HCT116 (cell line): ENCODE data around the gene TDRD15. TPM values are rescaled to one million over a fixed set of nuclear protein-coding genes. Genes with fewer than 3 reads are reported as not detected.

Source experiments
- ATAC-seq: fragments of 200-7000 bp; cut with Tn5 transposase; 2 replicates; pipeline ENCODE4 v1.9.1; 2020; ENCODE audit warnings: mild to moderate bottlenecking, moderate library complexity
- BruUV-seq: library from RNA; stranded (reverse); fragments of 400-500 nt; replicated peaks from 2 replicates; lab custom pipeline; 2021; lab: Mats Ljungman, UMichigan
- CTCF ChIA-PET: fragments of 300-600 bp; sonication (Branson Sonifier 250); formaldehyde crosslinking; loops from one replicate; lab custom pipeline; 2021; ENCODE audit warnings: antibody characterized with exemption; lab: Charles Lee
- POLR2A ChIA-PET: fragments of 300-600, 350-600 bp; sonication (Branson Sonifier 250); formaldehyde crosslinking; loops from one replicate; lab custom pipeline; 2021; ENCODE audit warnings: antibody characterized with exemption; lab: Charles Lee
- RAD21 ChIA-PET, 2 experiments: fragments of 300-600 bp; sonication (Branson Sonifier 250); formaldehyde crosslinking; loops; one replicate each; lab custom pipeline; 2023; ENCODE audit warnings: low total read pairs in 2 of 2; ENCODE audit not compliant: uncharacterized antibody in 2 of 2, unreplicated experiment in 2 of 2, low non-redundant PET in 1 of 2; lab: Charles Lee
- DNase-seq: peaks from one replicate; pipeline ENCODE4 v3.0.0-alpha.2; 2010; ENCODE audit warnings: low read depth, low spot score
- H2AFZ ChIP-seq: fragments of 200-600 bp; shearing (Covaris generic), sonication (generic); 2 replicates; pipeline ENCODE4 v1.6.1; 2017; ENCODE audit warnings: low read depth, mixed run types, mixed read lengths, antibody characterized with exemption, low read length; ENCODE audit not compliant: poor library complexity, severe bottlenecking
- H3K27ac ChIP-seq: 2 replicates; pipeline ENCODE4 v1.5.1; 2012; ENCODE audit warnings: low read depth, low read length
- H3K27me3 ChIP-seq: fragments of 200-600 bp; sonication (generic); 2 replicates; pipeline ENCODE4 v1.6.1; 2016; ENCODE audit warnings: mixed run types, low read length, mixed read lengths; ENCODE audit not compliant: insufficient read depth
- H3K36me3 ChIP-seq, 2 experiments: fragments of 200-500 bp in 1 of 2; fragments of 200-600 bp in 1 of 2; sonication (Bioruptor generic) in 1 of 2; sonication (generic) in 1 of 2; 2 replicates each; pipeline versions ENCODE4 v1.5.1 to v1.6.1; 2014 to 2016; ENCODE audit warnings: low read length in 2 of 2, inconsistent platforms in 1 of 2, mixed read lengths in 1 of 2, mixed run types in 1 of 2; ENCODE audit not compliant: insufficient read depth in 2 of 2, control insufficient read depth in 1 of 2
- H3K4me1 ChIP-seq, 2 experiments: fragments of 200-600 bp in 1 of 2; sonication (generic) in 1 of 2; 2 replicates each; pipeline versions ENCODE4 v1.5.1 to v1.6.1; 2012 to 2017; ENCODE audit warnings: low read length in 2 of 2, inconsistent platforms in 1 of 2, mild to moderate bottlenecking in 1 of 2, mixed read lengths in 1 of 2, mixed run types in 1 of 2, moderate library complexity in 1 of 2; ENCODE audit not compliant: insufficient read depth in 2 of 2, control insufficient read depth in 1 of 2
- H3K4me2 ChIP-seq: fragments of 200-600 bp; sonication (generic); 2 replicates; pipeline ENCODE4 v1.6.1; 2017; ENCODE audit warnings: mixed run types, low read length, mixed read lengths
- H3K4me3 ChIP-seq, 2 experiments: fragments of 200-600 bp in 1 of 2; sonication (generic) in 1 of 2; replicated peaks in 1 of 2; 2 replicates each; pipeline ENCODE4 v1.5.1; 2011 to 2016; ENCODE audit warnings: low read length in 2 of 2, control low read depth in 1 of 2, low read depth in 1 of 2, mild to moderate bottlenecking in 1 of 2, mixed read lengths in 1 of 2, mixed run types in 1 of 2
- H3K79me2 ChIP-seq: fragments of 200-600 bp; sonication (generic); 2 replicates; pipeline ENCODE4 v1.6.1; 2017; ENCODE audit warnings: mild to moderate bottlenecking, mixed run types, low read length, moderate library complexity, mixed read lengths; ENCODE audit not compliant: insufficient read depth
- H3K9ac ChIP-seq: fragments of 200-600 bp; sonication (generic); 2 replicates; pipeline ENCODE4 v1.6.1; 2016; ENCODE audit warnings: low read length, mixed read lengths
- H3K9me2 ChIP-seq: fragments of 200-600 bp; sonication (generic), shearing (Covaris generic); 2 replicates; pipeline ENCODE4 v1.6.1; 2017; ENCODE audit warnings: mixed run types, mild to moderate bottlenecking, moderate library complexity; ENCODE audit not compliant: insufficient read depth
- H3K9me3 ChIP-seq, 2 experiments: fragments of 200-500 bp in 1 of 2; fragments of 200-600 bp in 1 of 2; sonication (Bioruptor generic) in 1 of 2; sonication (generic) in 1 of 2; 2 replicates each; pipeline ENCODE4 v1.6.1; 2014 to 2017; ENCODE audit warnings: low read length in 2 of 2, mixed read lengths in 2 of 2, inconsistent platforms in 1 of 2, low read depth in 1 of 2, mild to moderate bottlenecking in 1 of 2, mixed run types in 1 of 2, moderate library complexity in 1 of 2; ENCODE audit not compliant: control insufficient read depth in 1 of 2, insufficient read depth in 1 of 2
- H4K20me1 ChIP-seq: fragments of 200-600 bp; sonication (generic), shearing (Covaris generic); 2 replicates; pipeline ENCODE4 v1.6.1; 2017; ENCODE audit warnings: mixed run types, mild to moderate bottlenecking, moderate library complexity; ENCODE audit not compliant: insufficient read depth
- CBX3 ChIP-seq: IDR thresholded peaks from 2 replicates; pipeline ENCODE4 v1.6.1; 2012; ENCODE audit warnings: low read depth
- CEBPB ChIP-seq: IDR thresholded peaks from 2 replicates; pipeline ENCODE4 v1.6.1; 2012; ENCODE audit warnings: low read depth
- EZH2 ChIP-seq: fragments of 200-600 bp; sonication (generic); IDR thresholded peaks from 2 replicates; pipeline ENCODE4 v1.6.1; 2017; ENCODE audit warnings: antibody characterized with exemption, mixed run types
- EZH2phosphoT487 ChIP-seq: fragments of 200-600 bp; IDR thresholded peaks from 2 replicates; pipeline ENCODE4 v1.6.1; 2018; ENCODE audit warnings: antibody characterized with exemption, borderline replicate concordance
- FOSL1 ChIP-seq: IDR thresholded peaks from 2 replicates; pipeline ENCODE4 v1.6.1; 2012; ENCODE audit warnings: low read depth
- POLR2A ChIP-seq: IDR thresholded peaks from 2 replicates; pipeline ENCODE4 v1.7.0; 2011; ENCODE audit warnings: borderline replicate concordance; ENCODE audit not compliant: insufficient read depth, insufficient read length; ENCODE audit errors: extremely low read depth
- POLR2AphosphoS5 ChIP-seq: IDR thresholded peaks from 2 replicates; pipeline ENCODE4 v1.6.1; 2011; ENCODE audit warnings: mild to moderate bottlenecking, low read depth, low read length, moderate library complexity
- RAD21 ChIP-seq: IDR thresholded peaks from 2 replicates; pipeline ENCODE4 v1.6.1; 2012; ENCODE audit warnings: low read depth, mild to moderate bottlenecking
- TCF7L2 ChIP-seq: IDR thresholded peaks from 2 replicates; pipeline ENCODE4 v1.7.0; 2011; ENCODE audit warnings: borderline replicate concordance, inconsistent platforms; ENCODE audit not compliant: insufficient read depth, insufficient read length; ENCODE audit errors: extremely low read depth
- ZFX ChIP-seq: fragments of 450-650 bp; IDR thresholded peaks from 2 replicates; pipeline ENCODE4 v1.6.1; 2017
- ZNF274 ChIP-seq: fragments of 200-500 bp; sonication (Bioruptor generic); IDR thresholded peaks from 2 replicates; pipeline ENCODE4 v1.6.1; 2014; ENCODE audit warnings: mild to moderate bottlenecking, low read depth, low read length, inconsistent platforms
- intact Hi-C: fragments of 100-400 bp; cut with micrococcal nuclease; formaldehyde crosslinking; loops from 2 replicates; pipeline ENCODE4 v1.10.0; 2022
- total RNA-seq: library from RNA; stranded (reverse); gene quantifications from one replicate; pipeline ENCODE4 v1.2.1, GENCODE V29; 2021; ENCODE audit not compliant: unreplicated experiment
- TF ChIP-seq, protein P1 (sequence below): IDR thresholded peaks from 2 replicates; pipeline ENCODE4 v1.6.1; 2011; ENCODE audit warnings: mild to moderate bottlenecking, low read length, moderate library complexity; ENCODE audit not compliant: insufficient replicate concordance; ENCODE audit errors: extremely low read depth
- TF ChIP-seq, protein P2 (sequence below), 3 experiments: fragments of 200-600 bp in 1 of 3; sonication (generic) in 1 of 3; IDR thresholded peaks in 2 of 3; conservative IDR thresholded peaks in 1 of 3; 2 replicates each; pipeline ENCODE4 v1.5.1; 2012 to 2017; ENCODE audit warnings: low read depth in 2 of 3, low read length in 2 of 3, antibody characterized with exemption in 1 of 3, borderline replicate concordance in 1 of 3, control low read depth in 1 of 3, mild to moderate bottlenecking in 1 of 3, mixed read lengths in 1 of 3, mixed run types in 1 of 3, moderate library complexity in 1 of 3; ENCODE audit not compliant: insufficient read depth in 1 of 3
- TF ChIP-seq, protein P3 (sequence below): IDR thresholded peaks from 2 replicates; pipeline ENCODE4 v1.6.1; 2012

Gene TDRD15
- total RNA-seq, 1 experiment from 2014 or later: not detected

DNA sequence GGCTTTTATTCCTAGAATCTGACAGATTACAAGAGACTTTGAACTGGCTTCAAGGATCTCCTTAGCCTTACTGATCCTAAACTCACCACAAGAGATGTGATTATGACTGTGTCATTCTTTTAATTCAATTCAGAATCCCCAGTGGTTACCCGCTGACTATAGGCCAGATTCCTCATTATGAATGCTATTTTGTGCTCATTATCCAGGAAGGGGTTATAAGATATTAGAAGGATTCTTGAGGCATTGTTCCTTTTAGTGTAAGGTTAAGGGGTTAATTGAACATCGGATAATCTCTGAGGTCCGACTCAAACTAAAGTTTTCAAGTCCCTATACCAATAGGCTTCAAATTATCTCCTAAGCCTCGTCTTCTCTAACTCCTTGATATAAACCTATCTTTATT is 39.4 kb upstream of the TDRD15 start:
- Histone ChIP-seq H3K9me2 (no peaks in the 10 kb centered on the region), H3K36me3 (no peaks in the 10 kb centered on the region), H4K20me1 (no peaks in the 10 kb centered on the region; the same call in 1 of the 2 replicates), H3K9ac (no peak overlapping the region), H2AFZ (no peak overlapping the region), H3K4me1 (no peaks in the 10 kb centered on the region), H3K4me2 (no peak overlapping the region), H3K79me2 (no peaks in the 10 kb centered on the region)
- ATAC-seq (no peak), DNase-seq (no peak)
- ChIA-PET RAD21 (no interaction called here), POLR2A (no interaction called here)
- intact Hi-C loops: no loop called here
- TF ChIP-seq CBX3: no peak
- TF ChIP-seq, all 23 proteins: peak for 0
- H3K9me3 ChIP-seq: no peaks in the 10 kb centered on the region
- no peak overlapping the region for H3K27ac ChIP-seq
- H3K4me3 ChIP-seq: no peak overlapping the region
- no TSS peak for BruUV-seq
- CTCF ChIA-PET: no interaction called here
- peaks cover 4% of the 10 kb centered on the region; the same call in 1 of the 2 replicates for H3K27me3 ChIP-seq

DNA sequence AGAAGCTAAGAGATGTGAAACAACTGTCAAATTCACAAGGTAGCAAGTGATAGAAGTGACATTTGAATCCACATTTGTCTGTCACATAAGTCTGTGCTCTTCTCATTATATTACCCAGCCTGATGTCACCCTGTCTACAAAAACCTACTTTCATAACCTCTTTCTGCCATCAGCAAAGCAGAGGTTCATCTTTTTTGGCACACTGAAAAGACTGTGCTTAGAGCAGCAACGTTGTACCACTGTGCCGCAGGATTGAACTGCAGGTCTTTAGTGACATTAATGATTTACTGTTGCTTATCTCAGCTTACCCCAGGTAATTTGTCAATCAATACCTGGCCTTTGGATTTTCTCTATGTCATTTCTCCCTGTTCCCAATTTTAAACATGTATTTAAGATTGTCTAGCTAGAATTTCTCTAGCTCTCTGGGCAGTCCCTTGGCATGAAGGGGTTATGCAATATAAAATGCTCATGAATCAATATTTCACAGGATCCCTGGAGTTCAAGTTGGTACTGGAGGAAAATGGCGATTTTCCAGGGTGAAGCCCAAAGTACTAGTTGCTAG is 31.4 kb upstream of the TDRD15 start:
- Histone ChIP-seq H3K27me3 (peaks cover 9% of the 10 kb centered on the region; the same call in 1 of the 2 replicates), H3K27ac (no peak overlapping the region), H3K4me2 (no peak overlapping the region), H3K9ac (no peak overlapping the region), H3K79me2 (no peaks in the 10 kb centered on the region), H3K4me3 (no peak overlapping the region), H4K20me1 (no peaks in the 10 kb centered on the region), H3K36me3 (no peaks in the 10 kb centered on the region), H3K4me1 (no peaks in the 10 kb centered on the region), H3K9me3 (no peaks in the 10 kb centered on the region), H3K9me2 (no peaks in the 10 kb centered on the region), H2AFZ (no peak overlapping the region)
- intact Hi-C loops: no loop called here
- ChIA-PET CTCF (no interaction called here), POLR2A (no interaction called here), RAD21 (no interaction called here)
- ATAC-seq: no peak
- DNase-seq: no peak
- no TSS peak for BruUV-seq
- TF ChIP-seq, protein P1, sequence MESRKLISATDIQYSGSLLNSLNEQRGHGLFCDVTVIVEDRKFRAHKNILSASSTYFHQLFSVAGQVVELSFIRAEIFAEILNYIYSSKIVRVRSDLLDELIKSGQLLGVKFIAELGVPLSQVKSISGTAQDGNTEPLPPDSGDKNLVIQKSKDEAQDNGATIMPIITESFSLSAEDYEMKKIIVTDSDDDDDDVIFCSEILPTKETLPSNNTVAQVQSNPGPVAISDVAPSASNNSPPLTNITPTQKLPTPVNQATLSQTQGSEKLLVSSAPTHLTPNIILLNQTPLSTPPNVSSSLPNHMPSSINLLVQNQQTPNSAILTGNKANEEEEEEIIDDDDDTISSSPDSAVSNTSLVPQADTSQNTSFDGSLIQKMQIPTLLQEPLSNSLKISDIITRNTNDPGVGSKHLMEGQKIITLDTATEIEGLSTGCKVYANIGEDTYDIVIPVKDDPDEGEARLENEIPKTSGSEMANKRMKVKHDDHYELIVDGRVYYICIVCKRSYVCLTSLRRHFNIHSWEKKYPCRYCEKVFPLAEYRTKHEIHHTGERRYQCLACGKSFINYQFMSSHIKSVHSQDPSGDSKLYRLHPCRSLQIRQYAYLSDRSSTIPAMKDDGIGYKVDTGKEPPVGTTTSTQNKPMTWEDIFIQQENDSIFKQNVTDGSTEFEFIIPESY: no peak
- TF ChIP-seq, protein P2, sequence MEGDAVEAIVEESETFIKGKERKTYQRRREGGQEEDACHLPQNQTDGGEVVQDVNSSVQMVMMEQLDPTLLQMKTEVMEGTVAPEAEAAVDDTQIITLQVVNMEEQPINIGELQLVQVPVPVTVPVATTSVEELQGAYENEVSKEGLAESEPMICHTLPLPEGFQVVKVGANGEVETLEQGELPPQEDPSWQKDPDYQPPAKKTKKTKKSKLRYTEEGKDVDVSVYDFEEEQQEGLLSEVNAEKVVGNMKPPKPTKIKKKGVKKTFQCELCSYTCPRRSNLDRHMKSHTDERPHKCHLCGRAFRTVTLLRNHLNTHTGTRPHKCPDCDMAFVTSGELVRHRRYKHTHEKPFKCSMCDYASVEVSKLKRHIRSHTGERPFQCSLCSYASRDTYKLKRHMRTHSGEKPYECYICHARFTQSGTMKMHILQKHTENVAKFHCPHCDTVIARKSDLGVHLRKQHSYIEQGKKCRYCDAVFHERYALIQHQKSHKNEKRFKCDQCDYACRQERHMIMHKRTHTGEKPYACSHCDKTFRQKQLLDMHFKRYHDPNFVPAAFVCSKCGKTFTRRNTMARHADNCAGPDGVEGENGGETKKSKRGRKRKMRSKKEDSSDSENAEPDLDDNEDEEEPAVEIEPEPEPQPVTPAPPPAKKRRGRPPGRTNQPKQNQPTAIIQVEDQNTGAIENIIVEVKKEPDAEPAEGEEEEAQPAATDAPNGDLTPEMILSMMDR (IDR thresholded peaks at IDR 0.05 in 2 of 3, conservative IDR thresholded peaks at IDR 0.05 in 1 of 3; ENCODE audit: borderline replicate concordance in 1 of 3, insufficient read depth in 1 of 3, low read depth in 2 of 3, low read length in 2 of 3): no peak
- TF ChIP-seq FOSL1: no peak
- no peak for TF ChIP-seq TCF7L2
- TF ChIP-seq POLR2A: no peak
- TF ChIP-seq CBX3: no peak
- no peak for TF ChIP-seq RAD21
- TF ChIP-seq, protein P3, sequence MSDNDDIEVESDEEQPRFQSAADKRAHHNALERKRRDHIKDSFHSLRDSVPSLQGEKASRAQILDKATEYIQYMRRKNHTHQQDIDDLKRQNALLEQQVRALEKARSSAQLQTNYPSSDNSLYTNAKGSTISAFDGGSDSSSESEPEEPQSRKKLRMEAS: no peak
- TF ChIP-seq POLR2AphosphoS5: no peak
- no peak for TF ChIP-seq EZH2phosphoT487
- no peak for TF ChIP-seq ZFX
- TF ChIP-seq EZH2: no peak
- no peak for TF ChIP-seq ZNF274
- no peak for TF ChIP-seq CEBPB
